ENCODE data around the gene VWA1. TPM values are rescaled to one million over a fixed set of nuclear protein-coding genes. Genes with fewer than 3 reads are reported as not detected.
A peak's percentile ranks its signal among the peaks of the same experiment; 100 is the strongest.

Gene VWA1
- polyA plus RNA-seq, 2 of the 4 experiments (the other 2 are of a cell fraction): 4.0 to 5.3 TPM

GRCh38 chr1:1435911-1436629 lies 580 bp downstream of the VWA1 start:
- no peak for ATAC-seq
- WGBS (ENCODE audit: missing lambda C conversion rate): 78% methylated on average over 7 of the region's 40 CpGs
- ChIA-PET CTCF (interaction anchor here (0.9 to 8.5 kb wide), 2 partner anchors 34 to 66 kb away, joined by 3 to 162 read pairs; no protein-coding TSS in a partner anchor), POLR2A (no interaction called here)
- TF ChIP-seq USF2 (IDR thresholded peaks at IDR 0.05) (no peak), BHLHE40 (IDR thresholded peaks at IDR 0.05; ENCODE audit: low read depth, low read length) (no peak), JUN (IDR thresholded peaks at IDR 0.05) (0 out of 5 replicates have a peak, but pooled peaks of 1 of the 2 experiments have one; percentile 0)
- no peaks in the 10 kb centered on the region for H3K9me3 ChIP-seq
- H3K4me3 ChIP-seq: peak overlapping the region; percentile 67
- no peak for DNase-seq (ENCODE audit: low read depth in 1 of 2, low spot score in 1 of 2)
- H3K4me1 ChIP-seq: peaks cover 51% of the 10 kb centered on the region
- H3K4me2 ChIP-seq: peak overlapping the region; percentile 98
- H3K27ac ChIP-seq: peak overlapping the region; percentile 74 to 94
- no peak for FAIRE-seq

- Histone ChIP-seq H3K4me1 (peaks cover 52% of the 10 kb centered on the region), H3K4me2 (peak overlapping the region; percentile 98; the same call in 2 of the 3 replicates), H3K27ac (peak overlapping the region in 1 of 2 experiments; percentile 94; a peak in 1 of 6 replicates), H3K4me3 (no peak overlapping the region), H3K9me3 (no peaks in the 10 kb centered on the region)
- FAIRE-seq (no peak), DNase-seq (ENCODE audit: low read depth in 1 of 2, low spot score in 1 of 2) (no peak), ATAC-seq (no peak)
- ChIA-PET POLR2A (no interaction called here), CTCF (interaction anchor here (0.7 to 8.5 kb wide), 5 partner anchors 8 to 66 kb away, joined by 3 to 162 read pairs (median 7); no protein-coding TSS in a partner anchor)
- 91% methylated on average over 2 of the region's 7 CpGs for WGBS (ENCODE audit: missing lambda C conversion rate)
- no peak for TF ChIP-seq RCOR1 (IDR thresholded peaks at IDR 0.05; ENCODE audit: low read depth, low read length)
- no peak for TF ChIP-seq MAFK (IDR thresholded peaks at IDR 0.05; ENCODE audit: partially characterized antibody)
- no peak for TF ChIP-seq CHD4 (IDR thresholded peaks at IDR 0.05; ENCODE audit: borderline replicate concordance)
These were observed 1.1 kb downstream of the VWA1 start for GRCh38 chr1:1436630-1437032.

DNA sequence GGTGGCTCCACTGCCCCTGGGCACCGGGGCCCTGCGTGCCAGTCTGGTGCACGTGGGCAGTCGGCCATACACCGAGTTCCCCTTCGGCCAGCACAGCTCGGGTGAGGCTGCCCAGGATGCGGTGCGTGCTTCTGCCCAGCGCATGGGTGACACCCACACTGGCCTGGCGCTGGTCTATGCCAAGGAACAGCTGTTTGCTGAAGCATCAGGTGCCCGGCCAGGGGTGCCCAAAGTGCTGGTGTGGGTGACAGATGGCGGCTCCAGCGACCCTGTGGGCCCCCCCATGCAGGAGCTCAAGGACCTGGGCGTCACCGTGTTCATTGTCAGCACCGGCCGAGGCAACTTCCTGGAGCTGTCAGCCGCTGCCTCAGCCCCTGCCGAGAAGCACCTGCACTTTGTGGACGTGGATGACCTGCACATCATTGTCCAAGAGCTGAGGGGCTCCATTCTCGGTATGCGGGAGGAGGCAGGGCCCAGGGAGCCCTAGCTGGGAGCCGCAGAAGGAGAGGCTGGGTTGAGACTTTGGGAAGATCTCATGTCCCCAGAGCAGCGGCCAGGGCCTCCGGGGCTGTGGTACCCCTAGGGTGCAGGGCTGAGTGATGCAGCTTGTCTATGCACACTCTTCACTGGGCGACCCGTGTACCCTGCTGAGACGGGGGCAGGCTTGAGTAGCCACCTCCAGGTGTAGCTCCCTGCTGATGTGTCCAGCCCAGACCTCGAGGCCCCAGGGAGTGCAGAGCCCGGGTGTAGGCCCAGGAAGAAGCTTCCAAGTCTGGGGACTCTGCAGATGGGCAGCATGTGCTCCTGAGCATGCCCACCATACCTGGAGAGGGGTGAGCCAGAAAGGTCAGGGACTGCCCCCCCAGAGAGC lies 1.8 kb downstream of the VWA1 start:
- DNase-seq (ENCODE audit: low read depth in 1 of 2, low spot score in 1 of 2) (no peak), FAIRE-seq (no peak), ATAC-seq (no peak)
- CTCF ChIA-PET: interaction anchor here (0.7 to 8.5 kb wide), 4 partner anchors 8 to 65 kb away, joined by 3 to 162 read pairs (median 10); no protein-coding TSS in a partner anchor
- Histone ChIP-seq H3K9me3 (no peaks in the 10 kb centered on the region), H3K4me2 (peak overlapping the region; percentile 77), H3K4me1 (peaks cover 45% of the 10 kb centered on the region), H3K4me3 (0 out of 3 replicates have a peak overlapping the region, but pooled peaks have one; percentile 5), H3K27ac (peak overlapping the region; percentile 71 to 83)
- TF ChIP-seq CEBPB (IDR thresholded peaks at IDR 0.05) (no peak), HOXB13 (CRISPR knock-in tag; IDR thresholded peaks at IDR 0.05; ENCODE audit: low read depth) (no peak), ZC3H11A (IDR thresholded peaks at IDR 0.05) (no peak), EHMT2 (IDR thresholded peaks at IDR 0.05; ENCODE audit: low read depth) (no peak), ELK1 (IDR thresholded peaks at IDR 0.05; ENCODE audit: low read depth, low read length) (no peak), EHF (CRISPR knock-in tag; IDR thresholded peaks at IDR 0.05) (no peak), RAD21 (conservative IDR thresholded peaks at IDR 0.05 in 1 of 2, IDR thresholded peaks at IDR 0.05 in 1 of 2) (no peak)
- POLR2A ChIA-PET: no interaction called here
- 73% methylated on average over 8 of the region's 31 CpGs for WGBS (ENCODE audit: missing lambda C conversion rate)

GRCh38 chr1:1437904-1438376 lies 2.5 kb downstream of the VWA1 start:
- ChIA-PET CTCF (interaction anchor here (0.6 to 8.5 kb wide), 6 partner anchors 9 to 87 kb away, joined by 3 to 162 read pairs (median 6); no protein-coding TSS in a partner anchor), POLR2A (interaction anchor here (1.4 kb wide), 1 partner anchor 31 kb away, joined by 4 read pairs; the partner anchor contains the start of gene MRPL20)
- no peak for TF ChIP-seq JUNB (IDR thresholded peaks at IDR 0.05)
- TF ChIP-seq POLR2A (IDR thresholded peaks at IDR 0.05; ENCODE audit: low read length): peak; percentile 35; the same call in 1 of the 2 replicates
- FAIRE-seq (no peak), DNase-seq (ENCODE audit: low read depth in 1 of 2, low spot score in 1 of 2) (peak; percentile 62 to 72), ATAC-seq (peak; percentile 23 to 67; a peak in 3 of 6 replicates)
- Histone ChIP-seq H3K4me3 (0 out of 3 replicates have a peak overlapping the region, but pooled peaks have one; percentile 5), H3K27ac (peak overlapping the region; percentile 71 to 83), H3K4me1 (peaks cover 39% of the 10 kb centered on the region), H3K4me2 (peak overlapping the region; percentile 77), H3K9me3 (no peaks in the 10 kb centered on the region)
- WGBS (ENCODE audit: missing lambda C conversion rate): 20% methylated on average over 3 of the region's 11 CpGs
